ENCODE data around the gene DHRSX.

DHRSX gene

GRCh38 chrX:2416851-2417604, 83.7 kb downstream of the DHRSX start:
- TF ChIP-seq CTCF (IDR thresholded peaks at IDR 0.05; ENCODE audit: insufficient read depth, low read length, missing control alignments), result no peak
- H3K4me3 ChIP-seq (ENCODE audit: low read depth, low read length), result no peak overlapping the region
- POLR2A ChIA-PET, result no interaction called here
- CTCF ChIA-PET, result no interaction called here
- no peak for DNase-seq (ENCODE audit: low read depth, low spot score)

- ChIA-PET POLR2A (no interaction called here), CTCF (no interaction called here)
- no peak for DNase-seq (ENCODE audit: low read depth, low spot score)
- no peak overlapping the region for H3K4me3 ChIP-seq (ENCODE audit: low read depth, low read length)
- no peak for TF ChIP-seq CTCF (IDR thresholded peaks at IDR 0.05; ENCODE audit: insufficient read depth, low read length, missing control alignments)
Measured at GRCh38 chrX:2414384-2414783, 86.4 kb downstream of the DHRSX start.

GRCh38 chrX:2413969-2414368, 86.8 kb downstream of the DHRSX start:
- no peak overlapping the region for H3K4me3 ChIP-seq (ENCODE audit: low read depth, low read length)
- TF ChIP-seq CTCF (IDR thresholded peaks at IDR 0.05; ENCODE audit: insufficient read depth, low read length, missing control alignments), result no peak
- CTCF ChIA-PET, result no interaction called here
- POLR2A ChIA-PET, result no interaction called here
- DNase-seq (ENCODE audit: low read depth, low spot score), result no peak

- ChIA-PET POLR2A (no interaction called here), CTCF (no interaction called here)
- H3K4me3 ChIP-seq (ENCODE audit: low read depth, low read length), result no peak overlapping the region
- no peak for DNase-seq (ENCODE audit: low read depth, low spot score)
- TF ChIP-seq CTCF (IDR thresholded peaks at IDR 0.05; ENCODE audit: insufficient read depth, low read length, missing control alignments), result no peak
Measured at GRCh38 chrX:2412131-2412530, 88.6 kb downstream of the DHRSX start.

GRCh38 chrX:2410279-2411020, 90.3 kb downstream of the DHRSX start:
- DNase-seq (ENCODE audit: low read depth, low spot score), result no peak
- no peak overlapping the region for H3K4me3 ChIP-seq (ENCODE audit: low read depth, low read length)
- POLR2A ChIA-PET, result no interaction called here
- CTCF ChIA-PET, result no interaction called here
- no peak for TF ChIP-seq CTCF (IDR thresholded peaks at IDR 0.05; ENCODE audit: insufficient read depth, low read length, missing control alignments)

- ChIA-PET CTCF (no interaction called here), POLR2A (no interaction called here)
- DNase-seq (ENCODE audit: low read depth, low spot score), result no peak
- H3K4me3 ChIP-seq (ENCODE audit: low read depth, low read length), result no peak overlapping the region
- no peak for TF ChIP-seq CTCF (IDR thresholded peaks at IDR 0.05; ENCODE audit: insufficient read depth, low read length, missing control alignments)
Measured at GRCh38 chrX:2409796-2410195, 91.0 kb downstream of the DHRSX start.
